HG02943 (cell line): ENCODE data around the gene OLIG3.

Source experiments
- ATAC-seq: cut with Tn5 transposase; IDR thresholded peaks from one replicate; pipeline ENCODE4 v1.9.1; 2021; ENCODE audit warnings: mild to moderate bottlenecking, low read depth, moderate library complexity; ENCODE audit not compliant: unreplicated experiment

The OLIG3 gene

DNA sequence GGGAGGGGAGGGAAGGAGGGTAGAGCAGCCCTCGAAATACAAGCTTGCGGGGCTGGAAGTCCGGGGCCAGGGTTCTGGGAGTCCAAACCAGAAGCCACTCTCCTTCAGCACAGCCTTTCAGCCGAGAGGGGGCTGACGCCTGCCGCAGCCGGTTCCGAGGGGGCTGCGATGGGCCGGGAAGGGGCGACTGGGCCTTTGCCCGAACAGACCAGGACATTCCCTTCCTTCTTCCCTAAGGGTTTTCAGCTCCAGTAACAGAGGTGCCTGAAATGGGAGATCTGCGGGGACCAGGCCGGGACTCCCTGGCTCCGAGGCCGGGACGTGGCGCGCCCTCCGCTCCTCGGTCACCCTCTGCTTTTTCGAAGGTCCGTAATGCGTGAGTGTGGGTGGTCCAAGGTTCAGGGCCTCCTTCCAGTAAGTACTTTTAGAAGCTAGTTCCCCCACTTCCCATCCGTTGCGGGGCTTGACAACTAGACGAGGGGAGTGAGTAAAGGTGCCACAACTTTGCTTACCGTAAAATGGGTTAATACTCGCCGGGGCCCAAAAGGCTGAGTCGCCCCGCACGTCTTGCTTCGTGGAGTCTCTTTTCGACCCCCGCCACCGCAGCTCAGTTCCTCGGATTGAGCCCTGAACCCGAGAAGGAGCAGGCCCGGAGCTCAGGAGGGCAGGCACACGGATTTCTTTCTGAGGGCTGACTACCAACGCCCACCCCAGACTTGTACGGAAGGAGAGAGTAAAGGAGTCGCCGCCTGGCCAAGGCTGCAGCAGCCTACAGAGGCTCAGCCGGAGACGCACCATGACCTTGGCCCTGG, 2.9 kb upstream of the OLIG3 start:
- ATAC-seq: no peak

DNA sequence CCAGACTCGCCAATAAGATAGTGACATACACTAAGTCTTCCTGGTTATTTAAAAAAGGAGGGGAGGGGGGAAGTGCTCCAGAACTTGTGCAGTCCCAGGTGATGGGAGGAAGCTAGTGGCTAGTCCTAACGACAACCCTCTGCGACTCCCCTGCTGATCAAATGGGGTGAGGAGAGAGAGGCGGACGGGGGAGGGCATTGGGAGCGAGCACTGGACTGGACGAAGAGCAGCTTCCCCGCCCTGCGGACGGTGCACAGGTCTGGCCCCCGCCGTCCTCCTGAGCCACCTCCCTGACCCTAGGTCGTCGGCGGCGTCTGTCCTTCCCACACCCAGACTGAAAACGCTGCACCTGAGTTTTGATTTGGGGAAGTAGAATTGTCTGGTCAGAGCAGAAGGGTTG, 2.2 kb upstream of the OLIG3 start:
- no peak for ATAC-seq

GRCh38 chr6:137495703-137496336, 1.6 kb upstream of the OLIG3 start:
- ATAC-seq: no peak

- ATAC-seq: no peak
These were observed 951 bp upstream of the OLIG3 start for GRCh38 chr6:137494988-137495702.

DNA sequence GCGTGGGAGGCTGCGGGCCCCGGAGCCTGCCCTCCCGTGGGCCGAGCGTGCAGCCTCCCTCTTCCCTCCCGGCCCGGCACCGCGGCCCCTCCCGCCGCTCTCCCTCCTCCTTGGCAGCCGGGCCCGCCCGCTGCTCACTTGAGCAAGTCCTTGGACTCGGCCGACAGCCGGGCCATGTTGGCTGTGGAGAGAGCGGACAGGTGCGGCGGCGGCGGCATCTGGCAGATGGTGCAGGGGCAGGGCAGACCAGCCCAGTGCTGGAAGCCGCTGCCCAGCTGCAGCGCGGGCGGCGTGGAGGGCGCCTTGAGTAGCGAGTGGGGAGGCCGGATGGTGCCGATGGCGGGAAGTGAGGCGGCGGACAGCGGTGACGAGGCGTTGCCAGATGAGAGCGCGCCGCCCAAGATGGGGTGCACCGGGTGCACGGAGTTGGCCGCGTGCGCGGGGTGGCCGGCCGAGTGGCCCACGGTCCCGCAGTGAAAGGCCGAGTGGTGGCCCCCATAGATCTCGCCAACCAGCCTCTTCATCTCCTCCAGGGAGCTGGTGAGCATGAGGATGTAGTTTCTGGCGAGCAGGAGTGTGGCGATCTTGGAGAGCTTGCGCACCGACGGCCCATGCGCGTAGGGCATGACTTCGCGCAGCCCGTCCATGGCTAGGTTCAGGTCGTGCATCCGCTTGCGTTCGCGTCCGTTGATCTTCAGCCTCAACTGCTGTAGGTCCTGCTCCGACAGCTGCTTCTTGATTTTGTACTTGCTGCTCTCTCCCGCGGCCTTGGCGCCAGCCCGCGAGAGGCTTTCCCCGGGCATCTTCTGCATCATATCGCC, 766 bp downstream of the OLIG3 start:
- no peak for ATAC-seq

- no peak for ATAC-seq
These were observed 1.6 kb downstream of the OLIG3 start for GRCh38 chr6:137492289-137493217.

DNA sequence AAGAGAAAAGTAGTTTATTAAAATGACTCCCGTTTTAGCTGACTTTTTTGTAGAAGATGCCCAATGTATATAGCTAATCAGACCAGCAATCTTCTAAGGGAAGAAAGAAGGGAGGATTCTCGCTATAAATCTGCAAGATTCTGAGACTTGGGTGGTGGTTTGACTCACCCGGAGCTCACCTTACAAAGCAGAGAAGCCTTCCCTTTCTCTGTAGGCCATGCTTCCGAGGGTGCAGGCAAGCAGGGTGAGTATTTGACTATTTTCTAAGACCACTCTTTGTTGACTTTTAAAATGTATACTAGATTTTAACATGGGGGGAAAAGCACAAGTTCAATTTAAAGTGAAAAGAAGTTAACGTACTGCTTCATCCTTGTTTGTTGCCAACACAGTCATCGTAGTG, 2.7 kb downstream of the OLIG3 start:
- ATAC-seq: no peak

- no peak for ATAC-seq
These were observed 3.2 kb downstream of the OLIG3 start for GRCh38 chr6:137490961-137491360.

GRCh38 chr6:137490006-137490905, 3.9 kb downstream of the OLIG3 start:
- no peak for ATAC-seq

DNA sequence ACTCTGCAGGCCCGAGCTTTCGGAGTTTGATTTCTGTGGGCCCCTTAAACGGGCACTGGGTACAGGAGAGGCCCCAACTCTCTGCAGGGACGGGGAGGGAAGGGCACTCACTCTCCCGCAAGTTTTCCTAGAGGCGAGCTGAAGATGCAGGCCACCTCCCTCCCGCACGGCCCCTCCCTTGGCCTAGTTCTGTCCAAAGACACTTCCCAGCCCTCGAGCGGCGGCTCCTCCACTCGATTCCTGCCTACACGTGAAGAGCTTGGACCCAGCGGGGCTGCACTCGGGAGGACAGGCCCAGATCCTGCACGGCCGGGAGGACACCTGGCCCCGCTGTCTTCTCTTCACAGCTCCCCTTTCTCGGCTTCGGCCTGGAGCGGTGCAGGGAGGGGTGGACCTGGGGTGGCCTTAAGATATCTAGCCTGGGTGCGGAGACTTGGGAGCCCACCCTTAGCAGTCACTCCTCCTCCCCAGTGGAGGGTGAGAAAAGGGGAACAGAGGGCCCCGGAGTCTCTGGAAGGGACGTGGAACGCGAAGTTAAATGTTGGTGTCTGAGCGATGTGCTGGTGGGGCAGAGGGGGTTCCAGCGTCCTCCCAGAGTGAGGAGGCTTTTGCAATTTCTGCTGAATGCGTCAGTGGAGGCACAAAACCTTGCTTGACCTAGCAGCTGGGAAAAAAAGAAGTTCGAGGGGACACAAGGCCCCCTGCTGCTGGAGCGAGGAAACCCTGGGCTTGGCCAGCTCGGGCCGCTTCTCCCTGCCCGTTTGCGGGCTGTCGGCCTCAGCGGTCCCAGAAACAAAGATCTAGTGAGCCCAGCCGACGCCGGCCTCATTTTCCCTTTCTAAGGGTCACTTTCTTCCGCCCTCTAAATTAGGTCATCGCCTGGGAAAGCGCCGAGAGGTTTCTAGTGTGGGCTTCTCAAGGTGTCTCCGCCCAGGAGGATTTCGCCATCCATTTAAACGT, 4.9 kb downstream of the OLIG3 start:
- no peak for ATAC-seq

- ATAC-seq: no peak
These were observed 5.8 kb downstream of the OLIG3 start for GRCh38 chr6:137488150-137489045.

DNA sequence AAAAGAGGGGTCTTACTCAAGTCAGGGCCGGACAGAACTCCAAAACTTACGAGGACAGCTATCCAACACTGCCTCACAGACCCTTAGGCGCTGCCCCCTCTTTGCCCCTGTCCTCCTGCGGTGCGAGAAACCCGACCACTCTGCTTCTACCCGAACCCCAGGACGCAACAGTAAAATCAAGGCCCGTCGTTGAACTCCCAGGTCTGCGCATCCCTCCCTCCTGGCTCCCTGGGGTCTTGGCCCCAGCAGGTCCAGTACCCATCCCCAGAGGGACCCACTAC, 6.4 kb downstream of the OLIG3 start:
- no peak for ATAC-seq

DNA sequence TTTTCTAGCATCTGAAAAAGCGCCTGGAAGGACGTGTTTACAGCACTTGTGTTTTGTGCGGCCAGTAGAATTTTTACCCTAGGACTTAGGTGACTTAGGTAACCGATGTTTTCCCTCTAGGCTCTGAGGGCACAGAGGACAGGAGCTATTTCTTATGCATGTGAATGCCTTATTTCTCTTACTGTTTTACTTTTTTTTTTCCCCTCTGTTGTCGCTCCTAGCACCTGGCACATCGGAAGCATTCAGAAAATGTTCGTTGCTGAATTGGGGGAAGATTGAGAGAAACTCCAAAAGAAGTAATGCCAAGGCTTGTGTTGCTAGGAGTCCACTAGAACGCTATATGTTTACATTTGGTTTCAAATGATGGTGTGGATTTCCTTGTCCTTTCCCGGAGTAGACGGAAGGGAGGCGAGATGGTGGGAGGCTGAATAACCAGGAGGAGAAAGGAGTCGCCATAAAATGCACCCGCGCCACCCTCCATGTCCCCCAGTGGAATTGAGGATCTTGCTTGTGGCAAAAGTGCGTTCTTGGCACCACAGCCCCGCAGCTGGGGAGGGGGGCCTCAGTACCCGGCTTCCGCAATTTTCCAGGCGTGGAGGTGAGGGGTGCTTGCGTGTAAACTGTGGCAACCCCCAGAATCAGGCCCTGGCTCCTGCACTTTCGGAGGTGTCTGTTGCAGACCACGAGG, 6.9 kb downstream of the OLIG3 start:
- no peak for ATAC-seq

GRCh38 chr6:137486416-137486815, 7.8 kb downstream of the OLIG3 start:
- no peak for ATAC-seq

GRCh38 chr6:137480431-137480830, 13.8 kb downstream of the OLIG3 start:
- no peak for ATAC-seq

DNA sequence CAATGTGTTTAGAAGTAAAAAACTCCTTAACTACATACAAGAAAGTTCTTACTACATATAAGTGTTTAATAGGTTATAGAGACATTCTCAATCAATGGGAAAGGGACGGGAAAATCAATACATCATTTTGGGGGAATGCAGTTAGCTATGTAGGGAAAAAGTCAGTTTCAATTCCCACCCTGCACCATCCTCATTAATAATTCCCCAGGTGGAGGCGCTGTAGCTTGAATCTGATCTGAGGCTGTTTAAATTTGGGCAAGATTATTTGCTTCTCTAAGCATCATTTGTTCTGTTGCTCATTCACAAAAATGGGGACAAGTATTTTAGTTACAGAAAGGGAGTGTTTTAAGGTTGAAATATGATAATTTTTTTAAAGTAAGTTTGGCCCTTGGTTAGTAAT, 19.1 kb downstream of the OLIG3 start:
- ATAC-seq: no peak
